ENCODE measurements around the gene NARS2.

Gene NARS2

GRCh38 chr11:78586452-78587046, 11.9 kb upstream of the NARS2 start:
- no peaks in the 10 kb centered on the region for H3F3A ChIP-seq (ENCODE audit: control insufficient read depth, insufficient read depth)
- H3K4me3 ChIP-seq (ENCODE audit: low read length): no peak overlapping the region
- H3K36me3 ChIP-seq (ENCODE audit: control insufficient read depth, low read length): no peaks in the 10 kb centered on the region
- no peak overlapping the region for H3K27ac ChIP-seq (ENCODE audit: low read depth, low read length)
- TF ChIP-seq EZH2phosphoT487 (IDR thresholded peaks at IDR 0.05; ENCODE audit: borderline replicate concordance, low read length): no peak
- TF ChIP-seq, protein P1, sequence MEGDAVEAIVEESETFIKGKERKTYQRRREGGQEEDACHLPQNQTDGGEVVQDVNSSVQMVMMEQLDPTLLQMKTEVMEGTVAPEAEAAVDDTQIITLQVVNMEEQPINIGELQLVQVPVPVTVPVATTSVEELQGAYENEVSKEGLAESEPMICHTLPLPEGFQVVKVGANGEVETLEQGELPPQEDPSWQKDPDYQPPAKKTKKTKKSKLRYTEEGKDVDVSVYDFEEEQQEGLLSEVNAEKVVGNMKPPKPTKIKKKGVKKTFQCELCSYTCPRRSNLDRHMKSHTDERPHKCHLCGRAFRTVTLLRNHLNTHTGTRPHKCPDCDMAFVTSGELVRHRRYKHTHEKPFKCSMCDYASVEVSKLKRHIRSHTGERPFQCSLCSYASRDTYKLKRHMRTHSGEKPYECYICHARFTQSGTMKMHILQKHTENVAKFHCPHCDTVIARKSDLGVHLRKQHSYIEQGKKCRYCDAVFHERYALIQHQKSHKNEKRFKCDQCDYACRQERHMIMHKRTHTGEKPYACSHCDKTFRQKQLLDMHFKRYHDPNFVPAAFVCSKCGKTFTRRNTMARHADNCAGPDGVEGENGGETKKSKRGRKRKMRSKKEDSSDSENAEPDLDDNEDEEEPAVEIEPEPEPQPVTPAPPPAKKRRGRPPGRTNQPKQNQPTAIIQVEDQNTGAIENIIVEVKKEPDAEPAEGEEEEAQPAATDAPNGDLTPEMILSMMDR (IDR thresholded peaks at IDR 0.05; ENCODE audit: low read depth, low read length, poor library complexity, severe bottlenecking): peak; percentile 67
- no peaks in the 10 kb centered on the region for H3K79me2 ChIP-seq (ENCODE audit: control insufficient read depth, low read length)
- no peaks in the 10 kb centered on the region for H3K4me1 ChIP-seq (ENCODE audit: control insufficient read depth, low read length)
- peaks cover 2% of the 10 kb centered on the region; the same call in 1 of the 2 replicates for H3K27me3 ChIP-seq (ENCODE audit: control insufficient read depth, low read length)
- H3K9me2 ChIP-seq (replicated peaks; ENCODE audit: control insufficient read depth, low read length): no peaks in the 10 kb centered on the region
- H3K9me3 ChIP-seq (ENCODE audit: control insufficient read depth, insufficient read depth, low read length): peaks cover 18% of the 10 kb centered on the region; the same call in 1 of the 2 replicates
- H3K4me2 ChIP-seq (ENCODE audit: low read length): no peak overlapping the region
- H4K20me1 ChIP-seq (ENCODE audit: control insufficient read depth, insufficient read depth, low read depth, low read length): no peaks in the 10 kb centered on the region

GRCh38 chr11:78583889-78584288, 9.2 kb upstream of the NARS2 start:
- no peaks in the 10 kb centered on the region for H3K4me1 ChIP-seq (ENCODE audit: control insufficient read depth, low read length)
- H4K20me1 ChIP-seq (ENCODE audit: control insufficient read depth, insufficient read depth, low read depth, low read length): no peaks in the 10 kb centered on the region
- no peak overlapping the region for H3K4me2 ChIP-seq (ENCODE audit: low read length)
- H3K27me3 ChIP-seq (ENCODE audit: control insufficient read depth, low read length): peaks cover 2% of the 10 kb centered on the region; the same call in 1 of the 2 replicates
- H3K36me3 ChIP-seq (ENCODE audit: control insufficient read depth, low read length): no peaks in the 10 kb centered on the region
- no peaks in the 10 kb centered on the region for H3K79me2 ChIP-seq (ENCODE audit: control insufficient read depth, low read length)
- H3K9me3 ChIP-seq (ENCODE audit: control insufficient read depth, insufficient read depth, low read length): peaks cover 18% of the 10 kb centered on the region; the same call in 1 of the 2 replicates
- no peaks in the 10 kb centered on the region for H3F3A ChIP-seq (ENCODE audit: control insufficient read depth, insufficient read depth)
- H3K4me3 ChIP-seq (ENCODE audit: low read length): no peak overlapping the region
- H3K9me2 ChIP-seq (replicated peaks; ENCODE audit: control insufficient read depth, low read length): no peaks in the 10 kb centered on the region
- TF ChIP-seq, protein P1 (IDR thresholded peaks at IDR 0.05; ENCODE audit: low read depth, low read length, poor library complexity, severe bottlenecking): no peak
- no peak for TF ChIP-seq EZH2phosphoT487 (IDR thresholded peaks at IDR 0.05; ENCODE audit: borderline replicate concordance, low read length)
- H3K27ac ChIP-seq (ENCODE audit: low read depth, low read length): no peak overlapping the region

GRCh38 chr11:78577495-78577894, 2.8 kb upstream of the NARS2 start:
- Histone ChIP-seq H3K79me2 (ENCODE audit: control insufficient read depth, low read length) (peaks cover 21% of the 10 kb centered on the region), H4K20me1 (ENCODE audit: control insufficient read depth, insufficient read depth, low read depth, low read length) (no peaks in the 10 kb centered on the region), H3K9me2 (replicated peaks; ENCODE audit: control insufficient read depth, low read length) (no peaks in the 10 kb centered on the region), H3F3A (ENCODE audit: control insufficient read depth, insufficient read depth) (no peaks in the 10 kb centered on the region), H3K27ac (ENCODE audit: low read depth, low read length) (no peak overlapping the region), H3K27me3 (ENCODE audit: control insufficient read depth, low read length) (no peaks in the 10 kb centered on the region), H3K9me3 (ENCODE audit: control insufficient read depth, insufficient read depth, low read length) (0 out of 2 replicates have a peak, but pooled peaks cover 3% of the 10 kb centered on the region), H3K4me1 (ENCODE audit: control insufficient read depth, low read length) (peaks cover 21% of the 10 kb centered on the region), H3K4me2 (ENCODE audit: low read length) (no peak overlapping the region), H3K36me3 (ENCODE audit: control insufficient read depth, low read length) (peaks cover 10% of the 10 kb centered on the region), H3K4me3 (ENCODE audit: low read length) (no peak overlapping the region)
- TF ChIP-seq EZH2phosphoT487 (IDR thresholded peaks at IDR 0.05; ENCODE audit: borderline replicate concordance, low read length): no peak
- TF ChIP-seq, protein P1 (IDR thresholded peaks at IDR 0.05; ENCODE audit: low read depth, low read length, poor library complexity, severe bottlenecking): no peak
